LNCaP clone FGC (cell line): ENCODE results near the gene APOB.

Source experiments
- DNase-seq: peaks from one replicate; pipeline ENCODE4 v3.0.0-alpha.2; 2011; ENCODE audit warnings: low read depth
- H3K4me3 ChIP-seq: 2 replicates; pipeline ENCODE4 v1.5.1; 2011; ENCODE audit warnings: mild to moderate bottlenecking, low read depth, low read length, control low read depth
- TF ChIP-seq, protein P1 (sequence below): IDR thresholded peaks from 2 replicates; pipeline ENCODE4 v1.5.1; 2012; ENCODE audit warnings: mild to moderate bottlenecking; ENCODE audit not compliant: control insufficient read depth, insufficient read depth; ENCODE audit errors: extremely low read depth

Gene APOB

DNA sequence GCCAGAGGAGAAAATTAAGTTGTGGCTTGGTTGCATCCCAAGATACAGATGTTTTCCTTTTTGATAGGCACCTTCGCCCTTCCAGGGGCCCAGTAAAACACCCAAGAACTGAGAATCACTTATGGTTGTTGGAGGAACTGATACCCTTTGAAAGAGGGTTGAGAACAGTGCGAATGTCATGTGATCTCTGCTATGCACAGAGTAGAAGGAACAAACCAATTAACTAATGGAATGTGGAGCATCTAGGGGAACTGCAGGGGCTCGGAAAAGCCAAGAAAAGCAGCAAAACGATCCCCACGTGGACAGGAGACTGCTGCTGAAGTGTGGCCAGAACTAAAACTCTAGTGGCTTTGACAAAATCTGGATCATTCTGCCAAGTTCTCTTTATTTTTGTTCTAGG is 58.8 kb downstream of the APOB start:
- TF ChIP-seq, protein P1, sequence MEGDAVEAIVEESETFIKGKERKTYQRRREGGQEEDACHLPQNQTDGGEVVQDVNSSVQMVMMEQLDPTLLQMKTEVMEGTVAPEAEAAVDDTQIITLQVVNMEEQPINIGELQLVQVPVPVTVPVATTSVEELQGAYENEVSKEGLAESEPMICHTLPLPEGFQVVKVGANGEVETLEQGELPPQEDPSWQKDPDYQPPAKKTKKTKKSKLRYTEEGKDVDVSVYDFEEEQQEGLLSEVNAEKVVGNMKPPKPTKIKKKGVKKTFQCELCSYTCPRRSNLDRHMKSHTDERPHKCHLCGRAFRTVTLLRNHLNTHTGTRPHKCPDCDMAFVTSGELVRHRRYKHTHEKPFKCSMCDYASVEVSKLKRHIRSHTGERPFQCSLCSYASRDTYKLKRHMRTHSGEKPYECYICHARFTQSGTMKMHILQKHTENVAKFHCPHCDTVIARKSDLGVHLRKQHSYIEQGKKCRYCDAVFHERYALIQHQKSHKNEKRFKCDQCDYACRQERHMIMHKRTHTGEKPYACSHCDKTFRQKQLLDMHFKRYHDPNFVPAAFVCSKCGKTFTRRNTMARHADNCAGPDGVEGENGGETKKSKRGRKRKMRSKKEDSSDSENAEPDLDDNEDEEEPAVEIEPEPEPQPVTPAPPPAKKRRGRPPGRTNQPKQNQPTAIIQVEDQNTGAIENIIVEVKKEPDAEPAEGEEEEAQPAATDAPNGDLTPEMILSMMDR: no peak
- no peak overlapping the region for H3K4me3 ChIP-seq
- DNase-seq: no peak

- H3K4me3 ChIP-seq: no peak overlapping the region
- no peak for DNase-seq
- TF ChIP-seq, protein P1: no peak
Measured at GRCh38 chr2:20984408-20984807, 59.5 kb downstream of the APOB start.

DNA sequence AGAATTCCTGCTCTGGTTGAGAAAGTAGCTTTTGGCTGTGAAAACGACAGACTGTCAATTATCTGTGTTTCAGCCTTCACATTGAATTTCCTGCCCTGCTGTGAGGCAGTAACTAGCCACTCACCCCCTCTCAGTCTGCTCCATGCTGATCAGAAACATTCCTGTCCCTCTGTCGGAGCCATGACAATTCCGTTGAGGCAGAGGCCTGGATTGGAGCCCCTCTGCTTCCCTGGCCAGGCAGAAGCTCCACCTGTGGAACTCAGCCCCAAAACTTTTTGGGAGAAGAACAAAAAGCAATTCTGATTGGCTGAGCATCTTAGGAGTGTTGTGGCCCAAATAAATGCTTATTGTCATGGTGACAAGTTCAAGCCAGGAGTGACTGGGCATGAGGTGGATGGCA is 60.0 kb downstream of the APOB start:
- no peak overlapping the region for H3K4me3 ChIP-seq
- no peak for DNase-seq
- TF ChIP-seq, protein P1: no peak

- H3K4me3 ChIP-seq: no peak overlapping the region
- TF ChIP-seq, protein P1: no peak
- DNase-seq: no peak
Measured at GRCh38 chr2:20982861-20983260, 61.0 kb downstream of the APOB start.

GRCh38 chr2:20977520-20978180 is 66.2 kb downstream of the APOB start:
- no peak for DNase-seq
- no peak overlapping the region for H3K4me3 ChIP-seq
- TF ChIP-seq, protein P1: no peak

GRCh38 chr2:20976527-20976926 is 67.3 kb downstream of the APOB start:
- no peak for DNase-seq
- no peak overlapping the region for H3K4me3 ChIP-seq
- TF ChIP-seq, protein P1: no peak

DNA sequence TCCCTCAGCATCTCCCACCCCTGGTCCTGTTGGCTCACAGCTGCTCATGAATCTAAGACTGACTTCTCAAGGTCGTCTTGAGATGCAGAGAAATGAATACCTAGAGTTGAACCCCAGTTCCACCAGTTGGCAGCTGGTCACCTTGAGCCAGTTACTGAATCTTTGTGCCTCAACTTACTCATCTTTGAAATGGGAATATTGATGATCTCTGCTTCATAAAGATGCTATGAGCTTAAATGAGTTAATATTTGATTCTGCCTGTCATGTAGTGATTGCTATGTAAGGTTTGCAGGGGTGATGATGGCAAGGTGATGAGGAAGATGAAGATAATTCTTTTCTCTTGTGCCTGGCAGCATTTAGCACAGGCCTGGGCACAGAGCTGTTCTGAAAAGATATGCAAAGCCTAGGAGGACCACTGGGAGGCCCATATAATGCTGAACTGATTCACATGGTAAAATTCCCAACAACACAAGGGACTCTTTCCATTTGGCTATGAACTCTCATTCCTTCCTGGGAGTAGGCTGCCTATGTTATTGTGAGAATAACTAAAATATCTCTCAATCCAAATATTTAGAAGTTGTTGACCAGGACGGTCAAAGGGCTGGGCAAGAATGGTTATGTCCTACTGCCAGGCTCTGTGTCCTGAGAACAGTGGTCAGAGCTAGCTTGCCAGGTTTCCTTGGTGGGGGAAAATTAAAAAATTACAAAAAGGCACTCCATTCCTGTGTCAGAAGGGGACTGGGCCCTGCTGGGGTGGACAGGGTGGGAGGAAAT is 70.9 kb downstream of the APOB start:
- no peak for DNase-seq
- TF ChIP-seq, protein P1: no peak
- H3K4me3 ChIP-seq: no peak overlapping the region
